ES-I3 (cell line): ENCODE measurements around the gene ARHGAP15.

ENCODE experiments used
- H3K36me3 ChIP-seq: 2 replicates; pipeline ENCODE4 v1.6.1; 2013; ENCODE audit warnings: mild to moderate bottlenecking, low read length, control low read depth, moderate library complexity; ENCODE audit not compliant: insufficient read depth
- H3K4me1 ChIP-seq: 2 replicates; pipeline ENCODE4 v1.6.1; 2013; ENCODE audit warnings: mild to moderate bottlenecking, control low read depth, low read length; ENCODE audit not compliant: insufficient read depth
- H3K9ac ChIP-seq: 2 replicates; pipeline ENCODE4 v1.6.1; 2013; ENCODE audit warnings: low read depth, mild to moderate bottlenecking, low read length, moderate library complexity
- H3K9me3 ChIP-seq: 2 replicates; pipeline ENCODE4 v1.6.1; 2013; ENCODE audit warnings: mild to moderate bottlenecking, low read length, moderate library complexity; ENCODE audit not compliant: control insufficient read depth, insufficient read depth

Gene ARHGAP15

GRCh38 chr2:143688248-143688647 is 559.0 kb downstream of the ARHGAP15 start:
- peaks cover 30% of the 10 kb centered on the region for H3K4me1 ChIP-seq
- no peak overlapping the region for H3K9ac ChIP-seq
- no peaks in the 10 kb centered on the region for H3K9me3 ChIP-seq
- H3K36me3 ChIP-seq: no peaks in the 10 kb centered on the region; the same call in 1 of the 2 replicates

- H3K9ac ChIP-seq: no peak overlapping the region
- H3K4me1 ChIP-seq: peaks cover 31% of the 10 kb centered on the region
- no peaks in the 10 kb centered on the region; the same call in 1 of the 2 replicates for H3K36me3 ChIP-seq
- H3K9me3 ChIP-seq: no peaks in the 10 kb centered on the region
Measured at GRCh38 chr2:143688815-143689214, 559.6 kb downstream of the ARHGAP15 start.

GRCh38 chr2:143689541-143689940 is 560.3 kb downstream of the ARHGAP15 start:
- no peak overlapping the region for H3K9ac ChIP-seq
- H3K9me3 ChIP-seq: no peaks in the 10 kb centered on the region
- H3K36me3 ChIP-seq: no peaks in the 10 kb centered on the region; the same call in 1 of the 2 replicates
- H3K4me1 ChIP-seq: peaks cover 31% of the 10 kb centered on the region

- Histone ChIP-seq H3K9ac (no peak overlapping the region), H3K4me1 (peaks cover 31% of the 10 kb centered on the region), H3K36me3 (no peaks in the 10 kb centered on the region), H3K9me3 (no peaks in the 10 kb centered on the region)
Measured at GRCh38 chr2:143690235-143690634, 561.0 kb downstream of the ARHGAP15 start.

- Histone ChIP-seq H3K9ac (no peak overlapping the region), H3K36me3 (no peaks in the 10 kb centered on the region), H3K4me1 (peaks cover 28% of the 10 kb centered on the region), H3K9me3 (no peaks in the 10 kb centered on the region)
Measured at GRCh38 chr2:143691121-143691520, 561.9 kb downstream of the ARHGAP15 start.

- Histone ChIP-seq H3K4me1 (peaks cover 28% of the 10 kb centered on the region), H3K9ac (no peak overlapping the region), H3K36me3 (no peaks in the 10 kb centered on the region), H3K9me3 (no peaks in the 10 kb centered on the region)
Measured at GRCh38 chr2:143692162-143692561, 562.9 kb downstream of the ARHGAP15 start.

- Histone ChIP-seq H3K4me1 (peaks cover 28% of the 10 kb centered on the region), H3K9ac (no peak overlapping the region), H3K9me3 (no peaks in the 10 kb centered on the region), H3K36me3 (no peaks in the 10 kb centered on the region)
Measured at GRCh38 chr2:143692967-143693366, 563.7 kb downstream of the ARHGAP15 start.

GRCh38 chr2:143694335-143694734 is 565.1 kb downstream of the ARHGAP15 start:
- Histone ChIP-seq H3K9ac (no peak overlapping the region), H3K36me3 (no peaks in the 10 kb centered on the region), H3K9me3 (no peaks in the 10 kb centered on the region), H3K4me1 (peaks cover 26% of the 10 kb centered on the region)

GRCh38 chr2:143696651-143697050 is 567.4 kb downstream of the ARHGAP15 start:
- Histone ChIP-seq H3K36me3 (no peaks in the 10 kb centered on the region), H3K4me1 (peaks cover 11% of the 10 kb centered on the region; the same call in 1 of the 2 replicates), H3K9ac (no peak overlapping the region), H3K9me3 (no peaks in the 10 kb centered on the region)

- H3K36me3 ChIP-seq: no peaks in the 10 kb centered on the region
- H3K9me3 ChIP-seq: no peaks in the 10 kb centered on the region
- peaks cover 6% of the 10 kb centered on the region; the same call in 1 of the 2 replicates for H3K4me1 ChIP-seq
- H3K9ac ChIP-seq: no peak overlapping the region
Measured at GRCh38 chr2:143697744-143698143, 568.5 kb downstream of the ARHGAP15 start.

GRCh38 chr2:143698352-143698751 is 569.1 kb downstream of the ARHGAP15 start:
- Histone ChIP-seq H3K9me3 (no peaks in the 10 kb centered on the region), H3K9ac (no peak overlapping the region), H3K36me3 (no peaks in the 10 kb centered on the region), H3K4me1 (no peaks in the 10 kb centered on the region; the same call in 1 of the 2 replicates)

- no peaks in the 10 kb centered on the region for H3K4me1 ChIP-seq
- no peak overlapping the region for H3K9ac ChIP-seq
- no peaks in the 10 kb centered on the region for H3K9me3 ChIP-seq
- H3K36me3 ChIP-seq: no peaks in the 10 kb centered on the region
Measured at GRCh38 chr2:143698888-143699570, 569.8 kb downstream of the ARHGAP15 start.

GRCh38 chr2:143700865-143701264 is 571.6 kb downstream of the ARHGAP15 start:
- no peaks in the 10 kb centered on the region for H3K4me1 ChIP-seq
- no peaks in the 10 kb centered on the region for H3K36me3 ChIP-seq
- H3K9me3 ChIP-seq: no peaks in the 10 kb centered on the region
- no peak overlapping the region for H3K9ac ChIP-seq

- no peaks in the 10 kb centered on the region for H3K36me3 ChIP-seq
Measured at GRCh38 chr2:143701785-143702184, 572.6 kb downstream of the ARHGAP15 start.

GRCh38 chr2:143702931-143703330 is 573.7 kb downstream of the ARHGAP15 start:
- H3K9ac ChIP-seq: no peak overlapping the region
- no peaks in the 10 kb centered on the region for H3K4me1 ChIP-seq
- H3K9me3 ChIP-seq: no peaks in the 10 kb centered on the region

More at GRCh38 chr2:143701785-143702184, 572.6 kb downstream of the ARHGAP15 start:
- no peak overlapping the region for H3K9ac ChIP-seq
- no peaks in the 10 kb centered on the region for H3K9me3 ChIP-seq
- H3K4me1 ChIP-seq: no peaks in the 10 kb centered on the region

More at GRCh38 chr2:143702931-143703330, 573.7 kb downstream of the ARHGAP15 start:
- H3K36me3 ChIP-seq: no peaks in the 10 kb centered on the region
